GM12891 (cell line): ENCODE measurements around the gene OPCML.

Experiments
- POLR2A ChIP-seq: IDR thresholded peaks from 2 replicates; pipeline ENCODE4 v1.6.1; 2011; ENCODE audit warnings: low read depth, low read length, control low read depth
- POLR2AphosphoS5 ChIP-seq: IDR thresholded peaks from 2 replicates; pipeline ENCODE4 v1.6.1; 2011; ENCODE audit warnings: low read depth, low read length, control low read depth
- POU2F2 ChIP-seq: IDR thresholded peaks from 2 replicates; pipeline ENCODE4 v1.6.1; 2011; ENCODE audit warnings: low read depth, mild to moderate bottlenecking, control low read depth, low read length, moderate library complexity
- SPI1 ChIP-seq: IDR thresholded peaks from 2 replicates; pipeline ENCODE4 v1.6.1; 2011; ENCODE audit warnings: low read depth, low read length, control low read depth
- TAF1 ChIP-seq: IDR thresholded peaks from 2 replicates; pipeline ENCODE4 v1.6.1; 2011; ENCODE audit warnings: low read depth, low read length, control low read depth

DNA sequence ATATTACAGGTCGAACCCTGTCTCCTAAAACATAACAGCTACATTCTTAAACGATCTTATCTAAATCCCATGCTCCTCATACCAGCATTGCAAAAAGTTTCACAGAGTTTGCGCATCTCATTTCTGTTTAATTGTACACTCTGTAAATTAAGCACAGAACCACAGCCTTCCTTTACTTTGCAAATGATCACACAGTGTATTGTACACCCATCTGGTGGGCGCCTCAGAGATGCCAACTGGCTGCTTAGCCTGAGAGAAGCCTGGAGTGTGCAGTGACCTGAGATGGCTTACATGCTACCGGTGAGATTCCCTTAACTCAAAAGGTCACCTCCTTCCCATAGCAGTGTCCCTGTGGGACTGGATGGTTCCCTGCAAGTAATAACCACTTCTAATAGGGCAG is 1077.3 kb downstream of the OPCML start:
- TF ChIP-seq POLR2A (no peak), SPI1 (no peak), TAF1 (no peak), POLR2AphosphoS5 (no peak), POU2F2 (no peak)
